Pancreas (tissue), 10 donors: ENCODE data around the gene KRT20. TPM values are rescaled to one million over a fixed set of nuclear protein-coding genes. Genes with fewer than 3 reads are reported as not detected.
"Not testable (repeated sequence)": the region's sequence is repeated elsewhere in the genome, so short reads cannot be mapped to it uniquely, and the experiment has no call there.

Experiments
- ATAC-seq, 4 donors: fragments of 200-7000 bp; cut with Tn5 transposase; one replicate each; pipeline versions ENCODE4 v1.8.0 to v1.9.1; 2020; ENCODE audit warnings: mild to moderate bottlenecking in 4 of 4, moderate library complexity in 4 of 4
- DNase-seq, 6 donors: peaks; one replicate each; pipeline ENCODE4 v3.0.0-alpha.2; 2020
- FAIRE-seq: peaks from 2 replicates; lab custom pipeline; 2012; peaks lifted over from hg19 to GRCh38; lab: Jason Lieb, UNC
- H3K27ac ChIP-seq, 4 donors: fragments of 200-600 bp; sonication (generic); 1 replicate in 3 of 4; 2 replicates in 1 of 4; pipeline versions ENCODE4 v1.5.0 to v1.8.0; 2020
- H3K27me3 ChIP-seq, 4 donors: fragments of 200-600 bp; one replicate each; pipeline ENCODE4 v1.8.0; 2021
- H3K36me3 ChIP-seq, 3 donors: fragments of 200-600 bp; sonication (generic) in 1 of 3; one replicate each; pipeline versions ENCODE4 v1.5.0 to v1.8.0; 2020 to 2021
- H3K4me1 ChIP-seq, 3 donors: fragments of 200-600 bp; one replicate each; pipeline ENCODE4 v1.8.0; 2021
- H3K4me3 ChIP-seq, 4 donors: fragments of 200-600 bp; sonication (generic) in 2 of 4; one replicate each; pipeline versions ENCODE4 v1.5.0 to v1.8.0; 2020 to 2021
- H3K9me3 ChIP-seq, 4 donors: fragments of 200-600 bp; one replicate each; pipeline ENCODE4 v1.8.0; 2021
- CTCF ChIP-seq, 4 donors: fragments of 200-600 bp; sonication (generic) in 3 of 4; IDR thresholded peaks; one replicate each; pipeline versions ENCODE4 v1.5.0 to v1.8.0; 2021; ENCODE audit warnings: antibody characterized with exemption in 4 of 4
- WGBS, 2 donors: extraction: QIAGEN DNeasy Blood & Tissue Kit; methylation state at CpG; one replicate each; pipeline ENCODE4 v1.1.7; 2013; 5-methylcytosine and 5-hydroxymethylcytosine counted together
- intact Hi-C, 3 donors: fragments of 100-400 bp; cut with DNase I; formaldehyde crosslinking; loops; one replicate each; pipeline versions ENCODE4 v1.11.1 to v1.14.2; 2022
- polyA plus RNA-seq, 2 donors: library from polyadenylated mRNA; stranded (reverse); fragments of 200-250 nt; gene quantifications; one replicate each; pipeline ENCODE4 v1.2.3, GENCODE V29; 2013
- total RNA-seq, 6 donors: library from RNA; stranded (reverse); fragmentation: NEBNext Ultra II Directional in 4 of 6; extraction: Animal tissue kit (Norgen Biotek cat#: 25700) in 4 of 6; gene quantifications; one replicate each; pipeline versions ENCODE4 v1.2.1 to v1.2.4, GENCODE V29; 2021 to 2023
- donor health status: healthy with polysubstance abuse.
- donor health status: DM: no; HTN: no; CAD: no; lungs with moderate emphysema.
- donor health status: DM: no; HTN: no; CAD: no.
- donor health status: control.
- donor health status: control.
- donor health status: Bipolar disorder and iron deficiency.
- donor health status: DM: yes; HTN: yes; CAD: no.
- donor health status: DM: no; HTN: no; CAD: no.
- donor health status: DM: no; HTN: no; CAD: no.
- donor health status: DM: yes; HTN: yes; CAD: no.

KRT20 gene
- total and polyA plus RNA-seq, 8 donors = 0.46 to 0.63 TPM; not detected in 6

GRCh38 chr17:40922239-40922638 lies 37.2 kb upstream of the KRT20 start:
- peak overlapping the region in 2 of 4 donors; percentile 22 to 30 for H3K27ac ChIP-seq
- ATAC-seq = peak in 3 of 4 donors; percentile 56 to 92 (median 90)
- H3K27me3 ChIP-seq = peaks cover 0 to 7% (median 0%) of the 10 kb centered on the region in 4 donors
- no peaks in the 10 kb centered on the region for H3K36me3 ChIP-seq
- peak in 1 of 6 donors; percentile 40 for DNase-seq
- H3K4me1 ChIP-seq = no peaks in the 10 kb centered on the region
- no peak for FAIRE-seq
- H3K4me3 ChIP-seq = no peak overlapping the region
- H3K9me3 ChIP-seq = no peaks in the 10 kb centered on the region
- TF ChIP-seq CTCF (IDR thresholded peaks at IDR 0.05) = no peak
- 57 to 61% methylated on average over 2 of the region's 2 CpGs for WGBS, 2 donors
- intact Hi-C loops = no loop called here

- DNase-seq = no peak
- intact Hi-C loops = no loop called here
Observed at GRCh38 chr17:40921026-40921425, 36.0 kb upstream of the KRT20 start.

GRCh38 chr17:40917116-40917515 lies 32.1 kb upstream of the KRT20 start:
- intact Hi-C loops, H3K4me1 ChIP-seq, FAIRE-seq, H3K4me3 ChIP-seq, ATAC-seq, H3K9me3 ChIP-seq, H3K27ac ChIP-seq, H3K27me3 ChIP-seq, H3K36me3 ChIP-seq, DNase-seq: not testable (repeated sequence)
- WGBS, 2 donors = 89 to 95% methylated on average over 2 of the region's 2 CpGs

More at GRCh38 chr17:40921026-40921425, 36.0 kb upstream of the KRT20 start:
- ATAC-seq (no peak), FAIRE-seq (no peak)
- H3K36me3 ChIP-seq = no peaks in the 10 kb centered on the region
- H3K9me3 ChIP-seq = no peaks in the 10 kb centered on the region
- no peak for TF ChIP-seq CTCF (IDR thresholded peaks at IDR 0.05)
- H3K4me3 ChIP-seq = no peak overlapping the region
- peaks cover 0 to under 1% (median 0%) of the 10 kb centered on the region in 3 donors for H3K4me1 ChIP-seq
- no peak overlapping the region for H3K27ac ChIP-seq
- H3K27me3 ChIP-seq = peaks cover 0 to 6% (median 0%) of the 10 kb centered on the region in 4 donors
- 79 to 80% methylated on average over 2 of the region's 2 CpGs for WGBS, 2 donors

GRCh38 chr17:40916366-40916765 lies 31.3 kb upstream of the KRT20 start:
- Histone ChIP-seq H3K4me3 (no peak overlapping the region), H3K36me3 (no peaks in the 10 kb centered on the region), H3K27me3 (no peaks in the 10 kb centered on the region), H3K4me1 (peaks cover 0 to 5% (median 0%) of the 10 kb centered on the region in 3 donors), H3K9me3 (no peaks in the 10 kb centered on the region), H3K27ac (peak overlapping the region in 2 of 4 donors; percentile 49 to 73)
- WGBS, 2 donors = 44 to 51% methylated on average over 1 of the region's 1 CpG
- FAIRE-seq (no peak), ATAC-seq (no peak), DNase-seq (no peak)
- TF ChIP-seq CTCF (IDR thresholded peaks at IDR 0.05) = no peak
- intact Hi-C loops = no loop called here

- H3K9me3 ChIP-seq = no peaks in the 10 kb centered on the region
- peak overlapping the region in 2 of 4 donors; percentile 49 to 73 for H3K27ac ChIP-seq
- ATAC-seq = peak in 2 of 4 donors; percentile 47 to 74
- H3K4me1 ChIP-seq = peaks cover 0 to 5% (median 0%) of the 10 kb centered on the region in 3 donors
- no peaks in the 10 kb centered on the region for H3K36me3 ChIP-seq
- TF ChIP-seq CTCF (IDR thresholded peaks at IDR 0.05) = no peak
- no peaks in the 10 kb centered on the region for H3K27me3 ChIP-seq
- intact Hi-C loops = no loop called here
- no peak for FAIRE-seq
- no peak overlapping the region for H3K4me3 ChIP-seq
- WGBS, 2 donors = 49 to 54% methylated on average over 2 of the region's 2 CpGs
- no peak for DNase-seq
Observed at GRCh38 chr17:40915721-40916256, 30.7 kb upstream of the KRT20 start.
